ENCODE measurements around the gene DKK3.

GRCh38 chr11:11985016-11985715 lies 23.3 kb downstream of the DKK3 start:
- TF ChIP-seq POLR2A (IDR thresholded peaks at IDR 0.05; ENCODE audit: low read length) = no peak
- no peak for TF ChIP-seq GATA1 (IDR thresholded peaks at IDR 0.05; ENCODE audit: low read depth, low read length)
